Spleen (tissue), 11 donors: ENCODE results near the gene CCDC134. TPM values are rescaled to one million over a fixed set of nuclear protein-coding genes. Genes with fewer than 3 reads are reported as not detected.

ENCODE experiments used
- DNase-seq: peaks from one replicate; pipeline ENCODE4 v3.0.0-alpha.2; 2020
- H3K27ac ChIP-seq, 8 donors: fragments of 200-600 bp; sonication (generic) in 7 of 8; 1 replicate in 4 of 8; 2 replicates in 4 of 8; pipeline versions ENCODE4 v1.5.0 to v1.8.0; 2016 to 2021; ENCODE audit warnings: inconsistent platforms in 4 of 8, mild to moderate bottlenecking in 4 of 8, moderate library complexity in 1 of 8
- H3K27me3 ChIP-seq, 7 donors: fragments of 200-600 bp; sonication (generic) in 6 of 7; replicated peaks in 1 of 7; 1 replicate in 4 of 7; 2 replicates in 3 of 7; pipeline versions ENCODE4 v1.5.0 to v1.8.0; 2016 to 2021; ENCODE audit warnings: inconsistent platforms in 3 of 7, mild to moderate bottlenecking in 1 of 7
- H3K36me3 ChIP-seq, 6 donors: fragments of 200-600 bp; sonication (generic) in 5 of 6; 1 replicate in 4 of 6; 2 replicates in 2 of 6; pipeline versions ENCODE4 v1.5.0 to v1.8.0; 2016 to 2021; ENCODE audit warnings: inconsistent platforms in 2 of 6
- H3K4me1 ChIP-seq, 6 donors: fragments of 200-600 bp; sonication (generic) in 5 of 6; 1 replicate in 3 of 6; 2 replicates in 3 of 6; pipeline versions ENCODE4 v1.5.0 to v1.8.0; 2016 to 2021; ENCODE audit warnings: inconsistent platforms in 3 of 6
- H3K4me3 ChIP-seq, 8 donors: fragments of 200-600 bp; sonication (generic) in 7 of 8; 1 replicate in 4 of 8; 2 replicates in 4 of 8; pipeline versions ENCODE4 v1.5.0 to v1.8.0; 2016 to 2021; ENCODE audit warnings: inconsistent platforms in 4 of 8, mild to moderate bottlenecking in 4 of 8, moderate library complexity in 2 of 8
- H3K9me3 ChIP-seq, 8 donors: fragments of 200-600 bp; sonication (generic) in 7 of 8; 1 replicate in 4 of 8; 2 replicates in 4 of 8; pipeline versions ENCODE4 v1.5.0 to v1.8.0; 2016 to 2021; ENCODE audit warnings: inconsistent platforms in 4 of 8
- CTCF ChIP-seq, 11 experiments: fragments of 200-600 bp in 7 of 11; fragments of 450-650 bp in 4 of 11; sonication (generic) in 4 of 11; IDR thresholded peaks in 8 of 11; conservative IDR thresholded peaks in 3 of 11; 1 replicate in 7 of 11; 2 replicates in 4 of 11; pipeline versions ENCODE4 v1.4.0 to v1.8.0; 2016 to 2021; ENCODE audit warnings: antibody characterized with exemption in 11 of 11, inconsistent platforms in 4 of 11, mild to moderate bottlenecking in 1 of 11
- POLR2A ChIP-seq, 3 donors: fragments of 450-650 bp; IDR thresholded peaks; one replicate each; pipeline ENCODE4 v1.5.1; 2017; ENCODE audit warnings: antibody characterized with exemption in 3 of 3, mild to moderate bottlenecking in 1 of 3
- POLR2AphosphoS5 ChIP-seq, 3 donors: sonication (generic); formaldehyde crosslinking; IDR thresholded peaks; one replicate each; pipeline ENCODE4 v1.5.1; 2017; ENCODE audit warnings: antibody characterized with exemption in 3 of 3
- WGBS, 5 donors: extraction: QIAGEN DNeasy Blood & Tissue Kit in 3 of 5; methylation state at CpG; one replicate each; pipeline versions ENCODE4 v1.1.5 to v1.1.7; 2013 to 2018; 5-methylcytosine and 5-hydroxymethylcytosine counted together
- intact Hi-C: fragments of 100-400 bp; cut with DNase I; formaldehyde crosslinking; loops from one replicate; pipeline ENCODE4 v1.15.0; 2023; ENCODE audit warnings: low total_unique reads
- polyA plus RNA-seq, 3 donors: library from polyadenylated mRNA; stranded (reverse); fragments of 200-250 nt; gene quantifications; one replicate each; pipeline ENCODE4 v1.2.1, GENCODE V29; 2013
- total RNA-seq, 7 donors: library from RNA; depleted of rRNA in 3 of 7; stranded (reverse); fragments of >200 nt in 3 of 7; fragmentation: NEBNext Ultra II Directional in 4 of 7; extraction: Animal tissue kit (Norgen Biotek cat#: 25700) in 4 of 7; gene quantifications; one replicate each; pipeline versions ENCODE4 v1.1.0 to v1.2.1, GENCODE V29; 2016 to 2021
- donor health status: healthy with polysubstance abuse.
- donor health status: DM: no; HTN: no; CAD: no; lungs with moderate emphysema.
- donor health status: DM: no; HTN: no; CAD: no.
- donor health status: Bipolar disorder and iron deficiency.
- donor health status: healthy.
- donor health status: DM: no; HTN: no; CAD: no.
- donor health status: DM: yes; HTN: yes; CAD: no.

Gene CCDC134
- total and polyA plus RNA-seq, 10 donors: 0.54 to 11.8 (median 9.3) TPM

- 78 to 89% (median 87%) methylated on average over 2 of the region's 2 CpGs for WGBS, 5 donors
- peak overlapping the region in 3 of 8 donors; percentile 6 to 67 (median 36) for H3K4me3 ChIP-seq
- TF ChIP-seq CTCF (IDR thresholded peaks at IDR 0.05 in 8 of 11, conservative IDR thresholded peaks at IDR 0.05 in 3 of 11): no peak
- no peak for TF ChIP-seq POLR2AphosphoS5 (IDR thresholded peaks at IDR 0.05)
- no peak for TF ChIP-seq POLR2A (IDR thresholded peaks at IDR 0.05)
- no peaks in the 10 kb centered on the region for H3K27me3 ChIP-seq
- DNase-seq: no peak
- H3K9me3 ChIP-seq: no peaks in the 10 kb centered on the region
- peaks cover 0 to 27% (median 2%) of the 10 kb centered on the region in 6 donors for H3K36me3 ChIP-seq
- peak overlapping the region in 6 of 8 donors; percentile 72 to 92 (median 86) for H3K27ac ChIP-seq
- H3K4me1 ChIP-seq: peaks cover 9 to 45% (median 27%) of the 10 kb centered on the region in 6 donors
- intact Hi-C loops: no loop called here
Observed at GRCh38 chr22:41782751-41783150, 17.7 kb upstream of the CCDC134 start.

GRCh38 chr22:41787331-41787730 lies 13.1 kb upstream of the CCDC134 start:
- intact Hi-C loops: no loop called here

GRCh38 chr22:41793871-41794270 lies 6.6 kb upstream of the CCDC134 start:
- peaks cover 0 to under 1% (median 0%) of the 10 kb centered on the region in 6 donors for H3K4me1 ChIP-seq
- H3K9me3 ChIP-seq: no peaks in the 10 kb centered on the region
- TF ChIP-seq CTCF (IDR thresholded peaks at IDR 0.05 in 8 of 11, conservative IDR thresholded peaks at IDR 0.05 in 3 of 11) (no peak), POLR2A (IDR thresholded peaks at IDR 0.05) (no peak), POLR2AphosphoS5 (IDR thresholded peaks at IDR 0.05) (no peak)
- no peak overlapping the region for H3K4me3 ChIP-seq
- intact Hi-C loops: no loop called here
- no peaks in the 10 kb centered on the region for H3K27me3 ChIP-seq
- H3K36me3 ChIP-seq: peaks cover 0 to 53% (median 11%) of the 10 kb centered on the region in 6 donors
- 97 to 100% (median 98%) methylated on average over 3 of the region's 3 CpGs for WGBS, 5 donors
- H3K27ac ChIP-seq: no peak overlapping the region
- no peak for DNase-seq

More at GRCh38 chr22:41787331-41787730, 13.1 kb upstream of the CCDC134 start:
- TF ChIP-seq POLR2AphosphoS5 (IDR thresholded peaks at IDR 0.05) (no peak), POLR2A (IDR thresholded peaks at IDR 0.05) (no peak), CTCF (IDR thresholded peaks at IDR 0.05 in 8 of 11, conservative IDR thresholded peaks at IDR 0.05 in 3 of 11) (no peak)
- Histone ChIP-seq H3K36me3 (peaks cover 0 to 49% (median 7%) of the 10 kb centered on the region in 6 donors), H3K4me1 (peaks cover 0 to 22% (median 7%) of the 10 kb centered on the region in 6 donors), H3K27ac (no peak overlapping the region), H3K9me3 (no peaks in the 10 kb centered on the region), H3K27me3 (no peaks in the 10 kb centered on the region), H3K4me3 (no peak overlapping the region)
- WGBS, 5 donors: 57 to 95% (median 91%) methylated on average over 2 of the region's 2 CpGs
- no peak for DNase-seq

- WGBS, 5 donors: 91 to 96% (median 94%) methylated on average over 2 of the region's 2 CpGs
- Histone ChIP-seq H3K27me3 (no peaks in the 10 kb centered on the region), H3K4me1 (peaks cover 5 to 48% (median 23%) of the 10 kb centered on the region in 6 donors), H3K9me3 (no peaks in the 10 kb centered on the region), H3K27ac (peak overlapping the region in 2 of 8 donors; percentile 94), H3K4me3 (no peak overlapping the region), H3K36me3 (peaks cover 0 to 23% (median 6%) of the 10 kb centered on the region in 6 donors)
- DNase-seq: no peak
- intact Hi-C loops: no loop called here
- no peak for TF ChIP-seq POLR2A (IDR thresholded peaks at IDR 0.05)
- no peak for TF ChIP-seq POLR2AphosphoS5 (IDR thresholded peaks at IDR 0.05)
- TF ChIP-seq CTCF (IDR thresholded peaks at IDR 0.05 in 8 of 11, conservative IDR thresholded peaks at IDR 0.05 in 3 of 11): no peak
Observed at GRCh38 chr22:41798736-41799135, 1.7 kb upstream of the CCDC134 start.
